Measurements from ENCODE around the gene DPM1.
"Not testable (repeated sequence)": the region's sequence is repeated elsewhere in the genome, so short reads cannot be mapped to it uniquely, and the experiment has no call there.

The DPM1 gene

GRCh38 chr20:50980071-50980681 is 21.8 kb upstream of the DPM1 start:
- no peak for DNase-seq (ENCODE audit: low spot score)

- DNase-seq (ENCODE audit: low spot score): not testable (repeated sequence)
These were observed 20.2 kb upstream of the DPM1 start for GRCh38 chr20:50978533-50978932.

- no peak for DNase-seq (ENCODE audit: low spot score)
These were observed 19.0 kb upstream of the DPM1 start for GRCh38 chr20:50977066-50978021.

GRCh38 chr20:50975701-50976330 is 17.5 kb upstream of the DPM1 start:
- no peak for DNase-seq (ENCODE audit: low spot score)

GRCh38 chr20:50969912-50970311 is 11.6 kb upstream of the DPM1 start:
- DNase-seq (ENCODE audit: low spot score): no peak

GRCh38 chr20:50969435-50969834 is 11.1 kb upstream of the DPM1 start:
- no peak for DNase-seq (ENCODE audit: low spot score)

GRCh38 chr20:50968289-50968688 is 10.0 kb upstream of the DPM1 start:
- DNase-seq (ENCODE audit: low spot score): no peak

GRCh38 chr20:50967586-50967985 is 9.3 kb upstream of the DPM1 start:
- no peak for DNase-seq (ENCODE audit: low spot score)

- no peak for DNase-seq (ENCODE audit: low spot score)
These were observed 1.3 kb upstream of the DPM1 start for GRCh38 chr20:50959543-50960126.

GRCh38 chr20:50958615-50959542 is 547 bp upstream of the DPM1 start, which contains the start of gene MOCS3:
Gene MOCS3, plus strand, starts transcription at chr20:50958818. Its CDS starts 25 bp downstream, at chr20:50958843.
- DNase-seq (ENCODE audit: low spot score): peak; percentile 85

- no peak for DNase-seq (ENCODE audit: low spot score)
These were observed 1.1 kb downstream of the DPM1 start for GRCh38 chr20:50957276-50957675.

GRCh38 chr20:50953821-50954220 is 4.5 kb downstream of the DPM1 start:
- DNase-seq (ENCODE audit: low spot score): no peak

- no peak for DNase-seq (ENCODE audit: low spot score)
These were observed 5.1 kb downstream of the DPM1 start for GRCh38 chr20:50953196-50953595.

GRCh38 chr20:50948132-50948785 is 10.1 kb downstream of the DPM1 start:
- DNase-seq (ENCODE audit: low spot score): no peak

GRCh38 chr20:50943069-50943468 is 15.3 kb downstream of the DPM1 start:
- DNase-seq (ENCODE audit: low spot score): no peak

- DNase-seq (ENCODE audit: low spot score): no peak
These were observed 24.7 kb downstream of the DPM1 start for GRCh38 chr20:50933589-50933988.

GRCh38 chr20:50932691-50933280 is 25.5 kb downstream of the DPM1 start:
- no peak for DNase-seq (ENCODE audit: low spot score)

GRCh38 chr20:50932016-50932485 is 26.3 kb downstream of the DPM1 start:
- DNase-seq (ENCODE audit: low spot score): no peak

GRCh38 chr20:50931306-50932015 is 26.9 kb downstream of the DPM1 start, which contains the start of gene ADNP:
Gene ADNP, minus strand, starts transcription at chr20:50931437. Its CDS starts 27,441 bp downstream, at chr20:50903996.
- peak; percentile 89 for DNase-seq (ENCODE audit: low spot score)

GRCh38 chr20:50930976-50931305 is 27.4 kb downstream of the DPM1 start:
- no peak for DNase-seq (ENCODE audit: low spot score)
